Fibroblast of skin of abdomen (primary cell): ENCODE results near the gene MAGI2.
"Not testable (repeated sequence)": the region's sequence is repeated elsewhere in the genome, so short reads cannot be mapped to it uniquely, and the experiment has no call there.

Experiments used
- DNase-seq: peaks from one replicate; pipeline ENCODE4 v3.0.0-alpha.2; 2013

Gene MAGI2

DNA sequence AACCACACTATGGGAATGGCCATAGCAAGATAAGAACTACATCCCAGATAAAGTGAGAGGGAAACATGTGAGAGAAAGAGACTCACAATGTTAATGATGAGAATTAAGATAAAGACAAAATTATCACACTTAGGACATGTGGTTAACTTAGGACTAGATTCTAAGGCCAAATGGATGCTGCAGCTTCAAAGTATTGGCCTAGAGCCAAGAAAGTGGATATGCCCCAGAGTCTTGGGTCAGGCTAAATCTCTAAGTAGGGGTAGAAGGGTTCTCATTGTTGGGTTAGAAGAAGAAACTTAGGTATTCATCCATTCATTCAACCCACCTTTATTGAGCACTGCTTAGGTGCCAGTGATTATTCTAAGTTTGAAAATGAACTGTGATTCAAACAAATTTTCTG is 836.9 kb downstream of the MAGI2 start:
- DNase-seq = no peak

DNA sequence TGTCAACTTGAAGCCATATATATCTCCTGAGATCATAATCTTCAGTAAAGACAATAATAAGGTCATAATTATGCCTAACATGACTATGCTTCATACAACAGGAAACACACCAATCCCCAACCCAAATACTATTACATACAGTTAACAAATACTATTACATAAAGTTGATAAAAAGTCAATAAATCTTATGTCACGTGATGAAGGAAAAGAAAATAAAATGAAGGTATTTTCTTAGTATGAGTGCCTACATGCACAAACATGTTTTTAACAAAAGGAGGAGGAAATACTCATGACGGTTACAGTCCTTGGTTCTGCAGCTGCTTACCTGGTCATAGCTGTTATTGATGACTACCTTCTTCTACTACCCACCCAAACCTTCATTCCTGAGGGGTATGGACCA is 844.2 kb downstream of the MAGI2 start:
- DNase-seq = no peak

DNA sequence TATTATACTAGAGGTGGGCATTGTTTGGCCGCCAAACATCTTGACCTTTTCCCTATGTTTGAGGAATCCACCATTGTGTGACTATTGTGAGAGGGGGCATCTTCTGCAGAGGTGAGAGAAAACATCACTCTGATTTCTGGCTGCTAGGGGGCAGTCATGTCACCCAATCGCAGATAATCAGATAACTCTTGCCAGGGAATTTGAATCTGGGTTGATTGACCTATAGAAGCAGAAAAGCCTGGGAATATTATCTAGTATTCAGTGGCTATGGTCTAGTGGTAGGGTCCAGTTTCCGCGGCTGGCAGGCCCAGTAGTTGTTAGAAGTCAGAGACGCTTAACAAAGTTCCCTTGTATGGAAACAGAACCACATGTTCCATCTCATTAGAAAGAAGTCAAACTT is 846.4 kb downstream of the MAGI2 start:
- DNase-seq = no peak

DNA sequence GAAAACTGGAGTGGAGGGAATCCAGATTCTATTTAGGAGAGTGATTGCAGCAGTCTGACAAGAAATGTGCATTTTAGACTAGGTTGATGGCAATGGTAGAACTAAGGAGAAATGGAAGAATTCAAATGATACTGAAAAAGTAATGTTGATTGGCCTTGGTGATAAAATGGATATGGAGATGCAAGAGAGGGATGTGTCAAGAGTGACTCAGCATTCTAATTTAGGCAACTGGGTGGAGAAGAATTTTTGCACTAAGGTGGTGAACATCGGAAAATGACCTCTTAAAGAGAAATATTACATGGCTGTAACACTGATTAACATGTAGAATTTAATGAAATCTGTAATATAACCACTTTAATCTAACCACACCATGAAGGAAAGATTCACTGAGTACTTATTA is 848.3 kb downstream of the MAGI2 start:
- peak; percentile 8 for DNase-seq

DNA sequence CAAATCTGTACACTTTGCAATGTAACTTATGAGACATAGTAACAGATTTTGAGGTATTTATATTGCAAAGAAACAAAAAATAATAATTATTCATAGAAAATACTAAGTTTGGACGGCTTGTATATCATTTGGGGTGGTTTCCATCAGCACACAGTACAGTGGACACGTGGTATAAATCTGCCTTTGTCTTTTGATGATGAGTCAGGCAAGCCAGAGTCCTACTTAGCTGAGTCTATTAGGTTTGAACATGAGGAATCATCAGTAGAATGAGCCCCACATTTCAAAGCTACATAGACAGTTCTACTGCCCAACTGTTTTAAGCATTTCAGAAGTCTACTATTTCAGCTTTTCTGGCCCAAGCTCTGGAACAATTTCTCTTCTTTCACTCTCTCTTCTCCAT is 851.7 kb downstream of the MAGI2 start:
- peak; percentile 17 for DNase-seq

DNA sequence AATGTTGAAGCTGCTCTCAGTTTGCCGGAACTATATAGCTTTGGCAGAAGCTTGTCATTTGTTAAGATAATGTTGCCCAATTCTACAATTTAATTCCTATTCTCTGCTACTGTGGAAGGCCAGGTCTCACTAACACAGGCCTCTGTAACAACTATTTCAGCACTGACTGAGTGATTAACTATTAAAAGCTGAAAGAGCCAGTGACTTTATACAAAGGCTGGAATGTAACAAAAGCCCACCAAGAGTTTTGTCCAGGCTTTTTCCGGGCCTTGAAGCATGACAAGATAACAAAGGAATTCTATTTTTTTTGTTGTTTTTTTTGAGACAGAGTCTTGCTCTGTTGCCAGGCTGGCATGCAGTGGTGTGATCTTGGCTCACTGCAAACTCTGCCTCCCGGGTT is 859.3 kb downstream of the MAGI2 start:
- peak; percentile 49 for DNase-seq

DNA sequence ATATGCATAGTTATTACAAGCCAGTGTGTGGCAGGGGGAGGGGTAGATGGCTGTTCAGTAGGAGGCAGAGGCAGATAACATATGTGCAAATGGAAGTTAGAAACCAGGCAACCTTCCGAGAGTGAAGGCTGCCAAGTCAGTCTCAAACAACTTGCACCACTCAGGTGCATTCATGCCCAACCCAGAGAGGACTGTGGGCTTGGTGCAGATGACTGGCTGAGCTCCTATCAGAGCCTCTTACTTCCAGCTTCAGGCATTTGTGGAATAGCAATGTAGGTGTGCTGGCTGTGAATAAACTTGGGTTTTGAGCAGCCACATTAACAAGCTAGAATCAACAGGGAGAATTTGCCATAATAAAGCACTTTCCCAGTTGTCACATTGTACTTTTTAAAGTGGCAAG is 865.1 kb downstream of the MAGI2 start:
- DNase-seq = no peak

DNA sequence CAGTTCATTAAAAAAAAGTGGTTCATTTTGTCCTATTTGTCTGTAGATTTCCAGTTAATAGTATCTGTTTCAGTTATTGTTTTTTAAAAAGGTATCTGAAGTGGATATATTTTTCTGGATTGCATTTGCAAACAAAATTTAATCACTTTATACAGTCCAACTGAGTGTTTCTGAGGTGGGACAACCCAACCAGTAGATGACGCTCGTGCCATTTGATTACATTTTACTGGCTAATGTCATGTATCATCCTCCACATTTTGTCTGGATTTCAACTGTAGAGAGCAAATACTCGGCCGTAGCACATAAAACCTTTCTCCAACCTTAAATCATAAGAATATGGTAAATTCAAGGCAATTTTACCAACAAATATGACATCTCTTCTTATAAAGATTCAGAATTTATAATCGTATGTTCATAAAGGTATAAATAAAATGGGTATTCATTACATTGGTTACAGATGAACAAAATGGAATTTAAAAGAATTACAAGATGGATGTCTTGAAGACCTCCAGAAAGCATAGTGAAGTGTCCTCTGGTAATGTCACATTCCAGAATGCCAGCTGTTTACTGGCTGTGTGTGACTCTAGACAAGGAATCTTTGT is 865.9 kb downstream of the MAGI2 start:
- peak; percentile 16 for DNase-seq

DNA sequence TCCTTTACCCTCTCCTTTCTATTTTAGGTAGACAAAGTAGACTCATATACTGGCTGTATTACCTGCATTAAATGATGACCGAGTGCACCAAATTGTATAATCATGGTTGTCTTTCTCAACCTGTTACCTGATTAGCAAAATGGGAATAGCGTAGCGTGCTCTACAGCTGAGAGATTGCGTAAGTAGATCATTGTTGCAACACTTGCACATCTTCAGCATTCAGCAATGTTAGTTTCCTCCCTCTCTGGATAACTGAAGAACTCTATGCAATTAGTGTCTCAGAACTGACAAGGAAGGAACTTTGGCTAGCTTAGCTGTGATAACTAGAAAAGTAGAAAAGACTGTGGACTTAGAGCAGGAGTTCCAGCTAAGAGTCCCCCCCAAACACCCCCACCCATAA is 867.5 kb downstream of the MAGI2 start:
- DNase-seq = no peak

DNA sequence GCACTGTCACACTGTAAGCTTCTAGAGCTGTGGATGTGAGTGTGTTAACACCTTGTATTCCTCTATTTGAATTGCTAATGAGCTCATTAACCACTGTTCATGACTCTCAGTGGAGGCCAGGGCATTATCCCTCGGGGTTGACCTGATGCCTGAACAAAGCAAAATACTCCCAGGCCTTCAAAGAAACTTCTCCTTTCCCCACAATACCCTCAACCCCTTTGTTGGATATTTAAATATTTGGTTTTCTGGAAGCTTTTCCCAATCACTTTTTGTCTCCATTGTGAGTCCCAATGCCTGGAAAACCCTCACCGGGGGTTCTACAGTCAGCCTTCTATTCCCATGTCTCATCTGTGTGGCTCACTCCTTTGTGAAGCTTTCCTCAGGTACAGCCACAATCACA is 874.8 kb downstream of the MAGI2 start:
- DNase-seq = no peak

DNA sequence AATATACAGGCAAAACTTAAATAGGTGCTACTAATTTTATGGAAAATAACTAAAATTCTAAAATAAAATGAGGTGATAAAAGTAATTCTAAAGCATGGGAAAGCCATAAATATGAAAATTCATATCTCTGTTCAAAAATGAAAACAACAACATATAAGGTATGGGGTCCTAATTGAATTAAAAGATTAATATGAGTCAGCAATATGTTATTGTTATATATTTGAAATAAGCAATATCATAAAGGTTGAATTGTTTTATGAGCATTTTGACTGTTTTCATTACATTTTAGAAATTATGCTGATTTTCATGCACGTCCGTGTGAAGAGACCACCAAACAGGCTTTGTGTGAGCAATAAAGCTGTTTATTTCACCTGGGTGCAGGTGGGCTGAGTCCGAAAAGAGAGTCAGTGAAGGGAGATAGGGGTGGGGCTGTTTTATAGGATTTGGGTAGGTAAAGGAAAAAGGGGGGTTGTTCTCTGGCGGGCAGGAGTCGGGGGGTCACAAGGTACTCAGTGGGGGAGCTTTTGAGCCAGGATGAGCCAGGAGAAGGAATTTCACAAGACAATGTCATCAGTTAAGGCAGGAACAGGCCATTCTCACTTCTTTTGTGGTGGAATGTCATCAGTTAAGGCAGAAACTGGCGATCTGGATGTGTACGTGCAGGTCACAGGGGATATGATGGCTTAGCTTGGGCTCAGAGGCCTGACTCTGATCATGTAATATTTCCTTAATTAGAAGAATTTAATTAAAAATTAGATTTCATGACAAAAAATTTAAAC is 876.1 kb downstream of the MAGI2 start:
- DNase-seq = not testable (repeated sequence)

DNA sequence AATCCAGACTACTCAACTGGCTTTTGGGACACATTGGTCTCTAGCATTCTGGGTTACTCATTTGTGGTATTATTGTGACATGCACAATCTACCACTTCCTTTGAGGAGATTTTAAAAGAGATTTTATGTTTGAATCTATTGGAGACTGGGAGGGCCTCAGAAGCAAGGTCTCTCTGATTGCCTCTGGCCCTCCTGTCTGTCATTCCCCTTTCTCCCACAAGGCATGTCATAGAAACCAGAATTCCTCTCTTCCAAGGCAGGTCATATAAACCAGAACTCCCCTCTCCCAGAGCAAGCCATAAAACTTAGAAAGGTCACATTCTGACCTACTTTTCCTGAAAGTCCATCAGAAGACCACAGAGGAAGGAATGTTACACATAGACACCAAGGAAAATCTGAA is 877.2 kb downstream of the MAGI2 start:
- peak; percentile 51 for DNase-seq

DNA sequence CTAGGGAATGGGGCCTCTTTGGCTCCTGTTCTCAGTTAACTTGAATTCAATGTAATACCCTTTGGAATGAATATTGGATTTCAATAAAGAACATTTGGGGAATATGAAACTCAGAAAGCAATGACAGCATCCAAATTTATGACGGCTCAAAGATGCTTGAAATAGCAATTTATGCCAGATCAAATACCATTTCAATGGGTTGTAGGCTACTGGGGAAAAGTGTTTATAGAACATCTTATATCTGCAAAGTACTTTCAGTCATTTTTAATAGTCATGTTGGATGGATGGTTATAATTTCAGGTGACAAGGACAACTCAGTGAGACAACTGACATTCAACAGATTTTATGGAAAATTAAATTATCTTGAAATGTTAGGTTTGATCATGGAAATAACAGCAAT is 882.2 kb downstream of the MAGI2 start:
- no peak for DNase-seq

DNA sequence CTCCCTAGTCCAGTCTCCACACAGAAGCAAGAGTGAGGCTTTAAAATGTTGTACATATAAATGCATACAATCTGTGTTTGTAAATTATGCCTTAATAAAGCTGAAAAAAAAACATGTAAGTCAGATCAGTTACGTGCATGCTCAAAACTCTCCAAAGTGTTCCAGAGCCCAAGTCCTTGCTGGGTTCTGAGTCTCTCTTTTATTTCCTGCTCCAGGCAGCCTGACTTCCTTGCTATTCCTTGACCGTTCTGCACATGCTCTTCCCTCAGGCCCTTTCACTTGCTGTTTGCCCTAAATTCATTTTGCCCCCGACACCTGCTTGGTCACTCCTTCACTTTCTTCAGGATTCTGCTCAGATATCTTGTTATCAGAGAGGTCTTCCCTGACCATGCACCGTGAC is 884.8 kb downstream of the MAGI2 start:
- DNase-seq = no peak

DNA sequence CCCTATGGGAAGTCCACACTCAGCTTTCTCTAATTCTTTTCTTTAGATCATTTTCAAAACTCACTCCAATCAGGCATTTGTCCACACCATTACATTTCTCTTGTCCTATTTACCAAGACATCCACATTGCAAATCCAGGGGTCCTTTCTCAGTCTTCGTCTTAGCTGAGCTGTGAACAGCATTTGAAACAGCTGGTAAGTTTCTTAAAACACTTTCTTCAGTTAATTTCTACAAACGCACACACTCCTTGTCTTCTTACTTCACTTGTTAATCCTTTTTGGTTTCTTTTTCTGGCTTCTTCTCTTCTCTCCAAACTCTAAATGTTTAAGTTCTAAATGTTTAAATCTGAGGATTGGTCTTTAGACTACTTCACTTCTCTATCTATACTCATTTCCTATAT is 885.6 kb downstream of the MAGI2 start:
- DNase-seq = no peak

DNA sequence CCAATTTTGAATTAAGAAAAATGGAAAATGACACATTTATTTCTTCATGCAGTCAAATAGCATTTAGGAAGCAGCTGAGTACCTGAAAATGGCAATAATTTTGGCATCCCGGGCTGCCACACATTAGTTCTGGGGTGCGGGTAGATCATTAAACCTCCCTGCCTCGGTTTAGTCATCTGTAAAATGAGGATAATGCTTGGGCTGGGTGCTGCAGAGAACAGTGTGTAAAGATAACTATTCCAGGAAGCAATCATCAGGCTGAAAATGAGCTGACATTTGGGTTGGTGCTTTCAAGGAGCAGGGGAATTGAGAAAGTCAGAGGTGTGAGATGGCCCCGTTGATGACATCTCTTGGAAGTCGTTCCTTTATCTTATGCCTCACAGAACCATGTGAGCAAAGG is 887.7 kb downstream of the MAGI2 start:
- no peak for DNase-seq

DNA sequence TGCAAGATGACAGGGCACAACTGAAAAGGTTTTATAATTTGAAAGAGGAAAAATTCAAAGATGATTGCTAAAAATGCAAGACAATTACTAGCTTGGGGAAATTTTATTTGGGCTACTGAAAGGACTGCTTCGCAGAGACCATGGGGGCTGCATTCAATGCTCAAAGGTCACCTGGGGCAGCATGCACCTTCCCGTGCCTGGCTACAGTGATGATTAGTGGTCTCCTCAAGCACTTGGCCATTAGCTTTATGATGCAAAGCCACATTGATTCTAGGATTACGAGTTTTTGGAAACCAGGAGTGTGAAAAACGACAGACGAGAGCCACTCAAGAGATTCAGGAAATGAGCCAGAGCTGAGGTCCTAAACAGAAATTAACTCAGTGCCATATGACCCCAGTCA is 890.3 kb downstream of the MAGI2 start:
- no peak for DNase-seq

DNA sequence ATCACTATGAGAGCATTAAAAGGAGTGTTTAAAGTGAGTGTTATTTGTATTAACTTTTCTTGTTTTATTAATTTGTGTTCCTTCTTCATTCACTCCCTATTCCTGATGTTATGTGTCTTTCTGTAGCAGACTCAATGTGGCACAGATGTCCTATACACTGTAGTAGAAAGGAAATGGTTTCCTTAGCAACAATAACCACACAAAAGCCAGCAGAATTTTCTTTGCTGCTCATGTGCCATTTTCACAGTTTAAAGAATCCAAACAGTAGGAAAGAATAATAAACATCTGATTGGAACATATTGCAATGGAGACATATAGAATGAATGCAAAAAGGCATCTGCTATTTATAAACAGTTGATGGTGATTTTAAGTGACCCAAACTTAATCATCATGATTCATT is 891.3 kb downstream of the MAGI2 start:
- DNase-seq = peak; percentile 3

DNA sequence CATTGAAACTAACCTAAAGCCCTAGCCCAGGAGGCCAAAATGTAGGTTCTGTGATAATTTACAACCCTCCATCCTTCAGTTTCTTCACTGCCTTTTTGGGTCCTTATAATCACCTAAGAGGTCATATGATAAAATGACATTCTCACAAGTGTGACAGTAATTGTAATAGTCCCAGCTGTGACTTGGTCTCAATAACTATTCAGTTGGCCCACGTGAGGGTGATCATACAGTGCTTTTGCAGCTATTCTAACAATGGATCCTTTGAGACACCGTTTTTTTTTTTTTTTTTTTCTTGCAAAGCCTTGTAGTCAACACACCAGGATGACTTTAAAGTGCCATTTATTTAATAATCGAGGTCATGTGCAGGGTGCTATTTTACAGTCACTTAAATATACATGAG is 894.9 kb downstream of the MAGI2 start:
- DNase-seq = no peak

DNA sequence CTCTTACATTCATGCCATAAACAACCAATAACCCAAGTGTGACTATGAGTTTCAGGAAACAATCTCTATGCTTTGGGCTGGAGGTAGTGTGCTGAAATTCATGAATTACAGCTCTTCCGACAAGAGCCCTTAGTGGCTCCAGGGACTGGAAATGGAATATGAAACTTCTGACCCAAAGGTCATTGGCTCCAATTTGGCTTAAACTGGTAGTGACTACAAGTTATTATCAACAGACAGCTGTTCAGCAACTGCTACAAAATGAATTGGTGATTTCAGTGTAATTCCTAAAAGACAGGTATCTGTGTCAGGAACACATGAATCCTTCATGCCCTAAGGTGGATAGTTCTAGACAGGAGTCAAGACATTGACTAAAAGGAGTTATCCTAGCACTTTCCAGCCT is 909.5 kb downstream of the MAGI2 start:
- DNase-seq = no peak

DNA sequence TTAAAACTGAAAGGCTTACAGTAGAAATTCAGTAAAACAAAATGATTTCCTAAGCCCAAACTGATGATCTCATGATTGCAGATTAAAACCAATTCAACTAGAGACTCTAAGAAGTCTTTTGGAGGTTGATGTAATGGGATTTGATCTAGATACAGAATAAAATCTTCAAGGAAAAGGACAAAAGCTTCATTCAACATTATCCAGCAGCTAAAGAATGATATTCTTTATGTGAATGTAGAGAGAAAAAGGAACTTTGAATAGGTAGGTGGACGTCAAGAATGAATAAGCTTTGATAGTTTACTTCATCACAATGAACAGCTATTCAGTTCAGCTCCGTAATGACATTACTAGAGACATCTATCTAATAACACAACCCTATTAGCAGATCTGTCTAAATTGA is 910.5 kb downstream of the MAGI2 start:
- no peak for DNase-seq

DNA sequence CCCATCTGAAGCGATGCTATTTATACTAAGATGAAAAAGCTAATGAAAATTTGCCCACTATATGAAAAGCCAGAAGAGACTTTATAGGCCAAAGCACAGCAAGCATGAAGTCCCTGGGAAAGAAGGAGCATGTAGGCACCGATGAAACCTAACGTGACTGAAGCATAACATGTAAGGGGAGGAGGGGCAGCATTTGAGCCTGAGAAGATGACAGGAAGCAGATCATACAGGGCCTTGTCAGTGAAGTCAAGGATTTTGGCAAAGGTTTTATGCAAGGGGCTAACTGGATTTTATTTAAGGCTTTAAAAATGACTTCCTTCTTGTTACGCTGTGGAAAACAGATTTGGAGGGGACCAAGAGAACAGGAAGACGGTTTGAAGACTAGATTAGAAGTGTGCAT is 910.9 kb downstream of the MAGI2 start:
- DNase-seq = no peak

DNA sequence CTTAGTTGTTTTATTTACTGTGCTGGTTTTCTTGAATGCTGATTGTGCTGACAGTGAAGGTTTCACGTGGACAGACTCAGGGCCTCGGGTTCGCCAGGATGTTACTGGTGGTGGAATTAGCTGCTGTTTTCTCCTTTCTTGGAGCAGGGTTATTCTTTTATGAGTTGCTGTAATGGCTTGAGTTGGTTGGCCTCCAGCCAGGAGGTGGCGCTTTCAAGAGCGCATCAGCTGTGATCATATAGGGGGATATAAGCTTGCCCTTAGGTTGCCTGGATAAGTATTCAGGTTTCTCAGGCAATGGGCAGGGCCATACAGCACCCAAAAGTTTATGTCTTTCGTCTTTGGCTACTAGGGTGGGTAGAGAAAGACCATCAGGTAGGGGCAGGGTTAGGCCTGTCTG is 913.6 kb downstream of the MAGI2 start:
- DNase-seq = no peak

DNA sequence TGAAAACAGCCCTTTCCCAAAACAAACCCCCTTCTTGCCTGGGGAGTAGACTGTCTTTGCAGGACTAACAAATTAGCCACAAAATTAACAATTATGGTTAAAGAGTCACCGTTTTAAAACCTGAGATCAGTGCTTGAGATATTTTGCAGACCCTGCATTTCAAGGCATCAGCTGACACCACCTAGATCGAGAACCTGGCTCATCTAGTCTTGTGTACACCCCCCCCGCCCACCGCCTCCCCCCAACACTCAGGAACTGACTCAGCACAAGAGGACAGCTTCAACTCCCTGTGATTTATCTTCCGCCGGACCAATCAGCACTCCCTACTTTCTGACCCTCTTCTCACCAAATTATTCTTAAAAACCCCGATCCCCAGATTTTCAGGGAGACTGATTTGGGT is 917.8 kb downstream of the MAGI2 start:
- no peak for DNase-seq

DNA sequence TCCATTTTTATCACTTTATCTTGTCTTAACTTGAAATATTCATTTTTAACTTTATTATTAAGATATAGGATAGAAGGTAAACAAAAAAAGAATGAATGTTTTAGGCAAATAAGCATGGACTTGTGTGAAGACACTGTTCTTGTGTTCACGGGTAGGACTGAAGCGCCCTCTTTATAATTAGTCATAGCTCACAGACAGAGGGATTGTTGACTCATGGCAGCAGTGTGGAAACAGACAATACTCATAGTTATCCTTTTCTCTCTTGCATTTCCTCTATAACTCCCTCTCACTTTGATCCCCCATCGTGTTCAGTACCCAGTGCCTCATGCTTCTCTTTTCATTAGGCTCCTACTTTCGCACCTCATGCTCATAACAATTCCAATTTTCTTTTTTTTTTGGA is 923.1 kb downstream of the MAGI2 start:
- DNase-seq = peak; percentile 63
